IPS-18a (cell line): ENCODE data around the gene RNF19B.
"Not testable (repeated sequence)": the region's sequence is repeated elsewhere in the genome, so short reads cannot be mapped to it uniquely, and the experiment has no call there.

Experiments used
- H3K27ac ChIP-seq: one replicate; pipeline ENCODE4 v1.5.1; 2013; ENCODE audit warnings: low read length
- H3K27me3 ChIP-seq: one replicate; pipeline ENCODE4 v1.6.1; 2013; ENCODE audit warnings: mild to moderate bottlenecking, low read length; ENCODE audit not compliant: control insufficient read depth, insufficient read depth
- H3K36me3 ChIP-seq: one replicate; pipeline ENCODE4 v1.6.1; 2013; ENCODE audit warnings: low read depth, low read length; ENCODE audit not compliant: control insufficient read depth
- H3K4me1 ChIP-seq: one replicate; pipeline ENCODE4 v1.6.1; 2013; ENCODE audit warnings: low read depth, low read length; ENCODE audit not compliant: control insufficient read depth
- H3K4me3 ChIP-seq: one replicate; pipeline ENCODE4 v1.5.1; 2013; ENCODE audit warnings: low read length
- H3K9ac ChIP-seq: one replicate; pipeline ENCODE4 v1.6.1; 2013; ENCODE audit warnings: mild to moderate bottlenecking, low read length, moderate library complexity
- H3K9me3 ChIP-seq: one replicate; pipeline ENCODE4 v1.6.1; 2013; ENCODE audit warnings: low read depth, low read length; ENCODE audit not compliant: control insufficient read depth

RNF19B gene

GRCh38 chr1:33003657-33004056 lies 39.0 kb upstream of the RNF19B start:
- H3K4me1 ChIP-seq, result no peaks in the 10 kb centered on the region
- H3K9me3 ChIP-seq, result no peaks in the 10 kb centered on the region
- peaks cover 8% of the 10 kb centered on the region for H3K36me3 ChIP-seq
- H3K27ac ChIP-seq, result no peak overlapping the region
- H3K27me3 ChIP-seq, result no peaks in the 10 kb centered on the region
- H3K4me3 ChIP-seq, result no peak overlapping the region
- no peak overlapping the region for H3K9ac ChIP-seq

DNA sequence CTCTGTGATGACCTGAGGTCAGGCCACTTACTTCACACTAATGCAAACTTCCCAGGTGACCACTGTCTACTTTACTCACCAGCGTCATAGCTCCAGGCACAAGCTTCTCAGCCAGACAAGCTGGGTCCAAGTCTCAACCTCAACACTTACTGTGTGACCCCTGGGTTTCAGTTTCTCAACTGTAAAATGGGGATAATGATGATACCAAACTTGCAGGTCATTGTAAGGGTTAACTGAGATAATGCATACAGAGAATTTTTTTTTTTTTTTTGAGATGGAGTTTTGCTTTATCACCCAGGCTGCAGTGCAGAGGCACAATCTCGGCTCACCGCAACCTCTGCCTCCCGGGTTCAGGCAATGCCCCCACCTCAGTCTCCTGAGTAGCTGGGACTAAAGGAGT lies 37.4 kb upstream of the RNF19B start:
- Histone ChIP-seq H3K4me1 (no peaks in the 10 kb centered on the region), H3K9ac (no peak overlapping the region), H3K9me3 (no peaks in the 10 kb centered on the region), H3K27ac (no peak overlapping the region), H3K36me3 (no peaks in the 10 kb centered on the region), H3K27me3 (no peaks in the 10 kb centered on the region), H3K4me3 (no peak overlapping the region)

GRCh38 chr1:33001282-33001681 lies 36.7 kb upstream of the RNF19B start:
- no peak overlapping the region for H3K9ac ChIP-seq
- H3K27ac ChIP-seq, result no peak overlapping the region
- H3K9me3 ChIP-seq, result no peaks in the 10 kb centered on the region
- H3K27me3 ChIP-seq, result no peaks in the 10 kb centered on the region
- H3K4me3 ChIP-seq, result no peak overlapping the region
- H3K36me3 ChIP-seq, result no peaks in the 10 kb centered on the region
- H3K4me1 ChIP-seq, result no peaks in the 10 kb centered on the region

DNA sequence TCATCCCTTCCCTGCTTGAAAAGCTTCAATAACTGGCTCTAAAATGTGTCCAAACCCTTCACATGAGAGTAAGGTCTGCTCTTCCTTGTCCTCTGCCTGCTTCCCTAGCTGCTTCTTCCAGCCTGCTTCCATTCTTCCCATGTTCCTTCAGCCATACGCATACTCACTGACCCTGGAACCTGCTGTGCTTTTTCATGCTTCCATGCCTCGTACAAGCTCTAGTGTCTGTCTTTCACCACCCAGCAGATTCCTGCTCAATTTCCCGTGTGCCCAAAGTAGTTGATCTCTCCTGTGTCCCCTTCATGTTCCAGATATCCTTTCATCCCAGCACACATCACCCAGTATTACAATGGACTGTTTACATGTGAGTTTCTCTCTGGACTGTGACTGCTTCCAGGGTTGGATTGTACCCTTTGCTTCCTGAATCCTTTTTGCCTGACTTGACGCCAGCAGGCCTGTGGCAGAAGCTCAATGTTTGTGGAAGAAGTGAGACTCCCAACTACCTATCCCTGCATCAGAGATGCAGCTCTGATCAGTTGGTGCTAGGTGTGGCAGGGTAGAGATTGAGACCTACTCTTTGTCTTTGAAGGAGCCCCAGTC lies 35.9 kb upstream of the RNF19B start:
- H3K9ac ChIP-seq, result no peak overlapping the region
- H3K9me3 ChIP-seq, result no peaks in the 10 kb centered on the region
- H3K4me3 ChIP-seq, result no peak overlapping the region
- no peaks in the 10 kb centered on the region for H3K36me3 ChIP-seq
- no peaks in the 10 kb centered on the region for H3K27me3 ChIP-seq
- H3K4me1 ChIP-seq, result no peaks in the 10 kb centered on the region
- no peak overlapping the region for H3K27ac ChIP-seq

DNA sequence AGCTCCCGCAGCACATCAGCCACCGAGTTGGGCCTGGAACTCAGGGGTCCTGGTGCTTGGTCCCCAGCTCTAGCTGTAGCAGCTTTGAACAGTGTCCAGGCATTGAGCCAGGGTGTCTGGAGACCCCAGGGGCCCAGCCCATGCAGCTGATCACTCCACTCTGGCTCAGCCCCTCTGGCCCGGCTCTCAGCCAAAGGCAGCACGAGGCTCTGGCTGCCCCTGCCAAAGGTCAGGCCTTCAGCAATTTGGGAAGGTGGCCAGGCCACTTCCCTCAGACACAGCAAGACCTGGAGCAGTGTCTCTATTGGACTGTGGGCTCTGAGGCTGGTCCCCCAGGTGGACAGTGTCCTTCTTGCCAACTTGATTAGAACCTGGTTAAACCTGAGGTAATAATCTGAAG lies 34.4 kb upstream of the RNF19B start:
- no peak overlapping the region for H3K4me3 ChIP-seq
- H3K27ac ChIP-seq, result no peak overlapping the region
- H3K27me3 ChIP-seq, result no peaks in the 10 kb centered on the region
- no peaks in the 10 kb centered on the region for H3K4me1 ChIP-seq
- no peaks in the 10 kb centered on the region for H3K9me3 ChIP-seq
- H3K9ac ChIP-seq, result no peak overlapping the region
- H3K36me3 ChIP-seq, result no peaks in the 10 kb centered on the region

DNA sequence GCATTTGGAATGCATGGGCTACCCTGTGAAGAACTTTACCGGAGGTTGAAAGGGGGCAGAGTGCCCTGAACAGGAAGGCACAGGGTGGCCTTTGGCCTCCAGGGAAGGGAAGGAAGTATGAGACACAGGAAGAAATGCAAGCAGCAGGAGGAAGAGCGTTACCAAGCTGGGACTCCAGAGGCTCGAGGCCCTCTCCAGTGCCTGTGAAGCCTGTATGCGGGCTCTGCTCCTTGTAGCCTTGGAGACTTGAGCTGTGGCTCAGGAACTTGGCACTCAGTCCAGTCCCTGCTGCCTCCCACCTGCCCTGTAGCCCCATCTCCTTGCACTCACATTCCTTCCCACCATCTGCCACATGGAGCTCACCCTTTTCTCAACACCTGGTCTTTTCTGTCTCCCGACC lies 33.5 kb upstream of the RNF19B start:
- Histone ChIP-seq H3K9me3 (no peaks in the 10 kb centered on the region), H3K4me1 (no peaks in the 10 kb centered on the region), H3K4me3 (no peak overlapping the region), H3K27me3 (no peaks in the 10 kb centered on the region), H3K27ac (no peak overlapping the region), H3K9ac (no peak overlapping the region), H3K36me3 (no peaks in the 10 kb centered on the region)

DNA sequence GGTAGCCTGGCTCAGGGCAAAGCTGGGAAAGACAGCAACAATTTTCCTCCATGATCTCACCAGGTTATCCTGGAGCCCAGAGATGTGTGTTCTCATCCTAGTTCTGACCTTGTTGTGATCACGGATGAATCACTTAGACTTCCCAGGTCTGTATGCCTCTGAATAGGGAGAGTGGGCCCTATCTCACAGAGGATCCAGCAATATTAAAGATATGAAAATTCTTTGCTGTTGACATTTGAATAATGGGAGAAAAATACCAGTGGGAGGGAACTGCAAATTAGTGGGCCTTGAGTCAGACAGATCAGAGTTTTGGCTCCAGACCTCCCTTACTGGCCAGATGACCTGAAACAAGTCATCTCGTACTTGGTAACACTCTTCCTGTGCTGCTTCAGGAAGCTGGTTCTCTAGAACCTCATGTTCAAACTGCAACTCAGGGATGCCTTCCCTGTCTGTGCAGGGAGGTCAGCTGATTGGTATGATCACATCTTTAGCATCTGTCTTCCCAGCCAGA lies 32.8 kb upstream of the RNF19B start:
- no peak overlapping the region for H3K27ac ChIP-seq
- H3K27me3 ChIP-seq, result no peaks in the 10 kb centered on the region
- H3K9me3 ChIP-seq, result no peaks in the 10 kb centered on the region
- no peak overlapping the region for H3K4me3 ChIP-seq
- H3K9ac ChIP-seq, result no peak overlapping the region
- H3K36me3 ChIP-seq, result no peaks in the 10 kb centered on the region
- peaks cover 6% of the 10 kb centered on the region for H3K4me1 ChIP-seq

GRCh38 chr1:32993324-32993636 lies 28.7 kb upstream of the RNF19B start:
- H3K9me3 ChIP-seq, H3K9ac ChIP-seq, H3K27ac ChIP-seq, H3K27me3 ChIP-seq, H3K36me3 ChIP-seq, H3K4me3 ChIP-seq: not testable (repeated sequence)
- H3K4me1 ChIP-seq, result peaks cover 20% of the 10 kb centered on the region

DNA sequence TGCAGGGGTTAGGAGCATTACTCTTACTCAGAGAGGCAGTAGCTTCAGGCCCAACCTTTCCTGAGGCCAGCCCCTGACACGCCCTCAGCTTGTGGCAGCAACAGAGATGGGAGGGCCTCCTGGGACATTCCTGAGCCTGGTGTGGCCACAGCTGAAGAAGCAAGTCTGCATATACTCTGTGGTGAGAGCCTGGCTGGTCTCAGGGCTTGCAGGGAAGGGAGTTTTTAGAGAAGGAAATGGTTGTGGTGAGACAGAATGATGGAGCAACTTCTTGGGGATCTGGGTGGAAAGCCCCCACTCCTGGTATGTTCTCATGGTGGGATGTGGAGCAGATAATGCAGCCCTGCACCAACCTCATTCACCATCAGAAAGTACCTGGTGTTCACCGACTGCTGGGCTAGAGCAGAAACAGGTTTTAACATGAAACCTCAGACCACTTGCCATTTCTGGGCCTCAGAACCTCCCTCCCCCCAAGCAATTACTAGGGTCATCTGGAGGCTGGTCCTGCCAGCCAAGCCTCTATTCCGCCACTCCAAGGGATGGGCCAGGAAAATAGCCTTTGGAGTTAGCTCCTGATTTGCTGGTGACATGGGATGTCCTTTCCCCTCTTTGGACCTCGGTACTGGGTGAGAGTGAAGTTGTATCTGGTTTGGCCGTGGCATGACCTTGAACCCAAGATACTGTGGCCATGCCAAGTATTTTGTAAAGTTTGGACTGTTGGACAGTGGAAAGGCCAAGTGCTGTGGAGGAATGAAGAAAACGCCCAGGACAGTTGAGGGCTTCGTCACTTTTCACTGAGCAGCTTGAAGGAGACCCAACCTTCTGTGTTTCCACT lies 28.1 kb upstream of the RNF19B start:
- Histone ChIP-seq H3K27ac (no peak overlapping the region), H3K4me3 (no peak overlapping the region), H3K27me3 (no peaks in the 10 kb centered on the region), H3K9me3 (no peaks in the 10 kb centered on the region), H3K36me3 (no peaks in the 10 kb centered on the region), H3K9ac (no peak overlapping the region), H3K4me1 (peaks cover 20% of the 10 kb centered on the region)

DNA sequence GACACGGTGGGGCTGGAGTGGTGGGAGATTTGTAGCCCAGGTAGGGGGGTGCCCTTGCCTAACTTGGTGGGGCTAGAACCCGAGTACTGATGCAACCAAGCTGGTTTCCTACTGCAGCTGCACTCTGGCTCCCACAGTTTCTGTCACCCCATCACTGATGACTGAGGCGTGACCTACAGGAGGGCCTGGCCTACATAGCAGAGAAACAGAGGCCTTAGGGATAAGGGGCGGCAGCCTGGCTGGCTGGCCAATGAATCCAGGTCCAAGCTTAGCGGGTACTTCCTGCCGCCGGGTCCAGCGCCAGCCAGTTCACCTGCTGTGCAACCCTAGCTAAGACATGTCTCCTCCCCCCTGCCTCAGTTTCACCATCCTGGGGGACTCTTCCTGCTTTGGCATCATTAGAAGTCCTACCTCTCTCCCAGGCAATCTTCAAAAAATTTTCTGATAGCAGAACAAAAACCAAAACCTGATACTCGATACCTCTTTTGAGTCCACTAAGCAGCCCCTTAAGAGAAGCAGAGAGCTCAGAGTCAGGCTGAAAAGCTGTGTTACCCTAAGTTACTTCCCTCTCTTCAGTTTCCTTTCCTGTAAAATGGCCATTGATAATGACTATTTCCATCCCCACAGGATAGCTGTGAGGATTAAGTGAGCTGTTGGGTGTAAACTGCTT lies 27.3 kb upstream of the RNF19B start:
- Histone ChIP-seq H3K4me1 (peaks cover 20% of the 10 kb centered on the region), H3K36me3 (no peaks in the 10 kb centered on the region), H3K9ac (no peak overlapping the region), H3K27ac (no peak overlapping the region), H3K9me3 (no peaks in the 10 kb centered on the region), H3K27me3 (no peaks in the 10 kb centered on the region), H3K4me3 (no peak overlapping the region)

GRCh38 chr1:32991386-32991785 lies 26.8 kb upstream of the RNF19B start:
- no peaks in the 10 kb centered on the region for H3K27me3 ChIP-seq
- no peak overlapping the region for H3K4me3 ChIP-seq
- no peak overlapping the region for H3K9ac ChIP-seq
- peaks cover 20% of the 10 kb centered on the region for H3K4me1 ChIP-seq
- H3K27ac ChIP-seq, result no peak overlapping the region
- H3K36me3 ChIP-seq, result no peaks in the 10 kb centered on the region
- H3K9me3 ChIP-seq, result no peaks in the 10 kb centered on the region
